GM21367 (cell line): Measurements from ENCODE around the gene PDS5A.
"Not testable (repeated sequence)": the region's sequence is repeated elsewhere in the genome, so short reads cannot be mapped to it uniquely, and the experiment has no call there.

Experiments used
- ATAC-seq: cut with Tn5 transposase; IDR thresholded peaks from one replicate; pipeline ENCODE4 v1.9.1; 2021; ENCODE audit not compliant: unreplicated experiment

PDS5A gene

GRCh38 chr4:39908284-39908683 lies 69.4 kb downstream of the PDS5A start:
- no peak for ATAC-seq

DNA sequence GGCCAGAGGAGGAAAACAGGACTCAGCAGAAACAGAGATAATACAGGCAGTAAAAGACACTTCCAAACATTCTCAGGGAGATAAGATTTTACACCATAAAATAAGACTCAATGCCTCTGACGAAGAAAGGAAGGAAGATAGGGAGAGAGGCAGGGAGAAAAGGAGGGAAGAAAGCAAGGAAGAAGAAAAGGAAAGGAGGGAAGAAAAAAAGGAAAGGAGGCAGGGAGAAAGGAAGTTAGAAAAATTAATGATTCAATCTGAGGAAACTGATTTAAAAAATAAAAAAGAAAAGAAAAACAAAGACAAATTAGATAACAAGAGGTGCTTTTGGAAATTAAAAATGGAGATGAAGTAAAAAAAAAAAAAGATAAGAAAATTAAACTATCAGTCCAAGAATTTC lies 72.1 kb downstream of the PDS5A start:
- ATAC-seq = no peak

DNA sequence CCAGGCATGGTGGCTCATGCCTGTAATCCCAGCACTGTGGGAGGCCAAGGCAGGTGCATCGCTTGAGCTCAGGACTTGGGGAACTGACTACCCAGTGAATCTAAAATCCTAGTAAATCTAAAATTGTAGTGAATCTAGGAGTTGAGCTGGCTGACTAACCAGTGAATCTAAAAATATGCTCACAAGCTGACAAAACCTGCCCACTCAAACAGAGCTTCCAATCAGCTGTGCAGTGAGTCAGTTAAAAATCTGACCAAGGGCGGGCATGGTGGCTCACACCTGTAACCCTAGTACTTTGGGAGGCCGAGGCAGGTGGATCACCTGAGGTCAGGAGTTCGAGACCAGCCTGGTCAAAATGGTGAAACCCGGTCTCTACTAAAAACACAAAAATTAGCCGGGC lies 72.7 kb downstream of the PDS5A start:
- ATAC-seq = not testable (repeated sequence)

DNA sequence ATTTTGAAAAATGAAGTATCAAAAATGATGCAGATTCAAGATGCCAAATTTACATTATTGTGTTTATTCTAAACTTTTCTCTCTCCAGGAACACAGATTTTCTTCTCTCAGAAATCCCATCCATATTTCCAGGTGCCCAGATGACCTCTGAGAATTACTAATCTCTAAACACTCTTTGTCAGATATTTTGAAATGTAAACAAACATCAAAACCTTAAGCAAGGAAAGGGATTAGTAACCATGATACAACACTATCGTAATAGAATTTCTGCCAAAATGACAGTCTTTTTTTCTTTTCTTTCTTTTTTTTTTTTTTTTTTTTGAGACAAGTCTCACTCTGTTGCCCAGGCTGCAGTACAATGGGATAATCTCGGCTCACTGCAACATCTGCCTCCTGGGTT lies 76.7 kb downstream of the PDS5A start:
- ATAC-seq = no peak

DNA sequence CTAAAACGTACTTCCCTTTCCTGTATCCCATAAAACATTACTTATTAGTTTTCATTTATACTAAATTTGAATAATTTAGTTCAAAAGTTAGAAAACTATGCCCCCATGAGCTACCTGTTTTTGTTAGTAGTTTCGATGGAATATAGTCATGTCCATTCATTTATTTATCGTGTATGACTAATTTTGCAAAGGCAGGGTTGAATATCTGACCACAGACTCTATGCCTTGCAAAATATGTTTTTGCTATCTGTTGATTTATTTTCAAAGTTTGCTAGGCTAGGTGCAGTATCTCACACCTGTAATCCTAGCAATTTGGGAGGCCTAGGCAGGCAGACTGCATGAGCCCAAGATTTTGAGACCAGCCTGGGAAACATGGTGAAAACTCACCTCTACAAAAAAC lies 78.4 kb downstream of the PDS5A start:
- no peak for ATAC-seq

GRCh38 chr4:39898015-39898414 lies 79.7 kb downstream of the PDS5A start:
- no peak for ATAC-seq

DNA sequence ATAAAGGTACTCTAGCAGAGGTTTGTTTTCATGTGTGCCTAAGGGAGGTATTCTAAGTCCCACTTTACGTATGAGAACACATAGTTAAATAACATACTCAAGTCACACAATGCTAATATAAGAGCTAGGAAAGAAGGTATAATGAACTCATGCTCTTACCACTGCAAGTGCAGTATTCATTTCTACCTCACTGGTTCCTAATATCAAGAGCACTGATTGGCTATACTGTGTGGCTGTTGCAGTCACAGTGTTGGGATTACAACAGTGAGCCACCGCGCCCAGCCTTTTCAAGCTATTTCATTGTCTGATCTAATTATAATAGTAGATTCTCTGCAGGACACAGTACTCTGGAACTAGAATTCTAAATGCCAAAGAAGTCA lies 84.0 kb downstream of the PDS5A start:
- ATAC-seq = no peak

DNA sequence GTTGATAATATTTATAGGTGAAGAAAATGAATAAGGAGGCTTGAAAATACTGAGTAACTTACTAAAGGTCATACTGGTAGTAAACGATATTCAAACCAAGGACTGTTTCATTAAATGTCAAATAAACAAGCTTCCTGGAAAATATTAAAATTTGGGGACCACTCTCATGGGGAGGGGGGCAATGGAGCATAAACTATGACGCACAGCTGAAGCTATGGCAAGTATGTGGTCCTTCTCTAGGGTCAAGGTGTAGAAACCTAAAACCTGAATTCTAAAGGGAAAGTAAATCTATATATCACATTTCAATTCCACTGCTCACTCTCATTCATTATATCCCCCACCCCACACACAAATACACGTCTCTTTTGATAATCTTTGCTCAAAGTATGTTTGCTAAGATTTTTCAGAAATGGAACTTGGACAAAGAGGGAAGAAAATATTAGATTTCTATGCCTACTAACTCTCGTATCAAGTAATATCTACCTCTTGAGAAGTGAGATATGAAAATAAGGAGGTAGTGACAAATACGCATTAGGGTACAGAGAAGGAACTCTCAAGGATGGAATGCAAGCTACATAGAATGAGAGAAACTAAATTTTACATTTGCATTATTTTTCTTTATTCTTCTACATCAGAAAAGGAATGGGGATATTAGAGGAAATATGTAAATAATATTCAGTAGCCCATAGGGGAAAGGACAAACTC lies 84.6 kb downstream of the PDS5A start:
- no peak for ATAC-seq

DNA sequence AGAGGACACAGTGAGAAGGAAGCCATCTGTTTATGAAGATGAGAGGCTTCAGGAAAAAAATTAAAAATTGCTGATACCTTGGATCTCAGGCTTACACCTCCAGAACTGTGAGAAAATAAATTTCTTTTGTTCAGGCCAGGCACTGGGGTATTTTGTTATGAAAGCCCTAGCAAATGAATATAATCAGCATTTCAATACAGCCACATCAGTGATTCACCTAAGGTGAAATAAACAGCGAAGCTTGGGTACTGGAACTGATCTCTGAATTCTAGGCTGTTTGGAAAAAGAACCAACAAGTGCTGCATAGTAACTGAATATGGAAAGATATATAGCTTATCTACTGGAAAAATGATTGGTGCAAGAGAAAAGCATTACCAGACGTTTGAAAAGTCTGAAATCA lies 88.5 kb downstream of the PDS5A start:
- no peak for ATAC-seq

DNA sequence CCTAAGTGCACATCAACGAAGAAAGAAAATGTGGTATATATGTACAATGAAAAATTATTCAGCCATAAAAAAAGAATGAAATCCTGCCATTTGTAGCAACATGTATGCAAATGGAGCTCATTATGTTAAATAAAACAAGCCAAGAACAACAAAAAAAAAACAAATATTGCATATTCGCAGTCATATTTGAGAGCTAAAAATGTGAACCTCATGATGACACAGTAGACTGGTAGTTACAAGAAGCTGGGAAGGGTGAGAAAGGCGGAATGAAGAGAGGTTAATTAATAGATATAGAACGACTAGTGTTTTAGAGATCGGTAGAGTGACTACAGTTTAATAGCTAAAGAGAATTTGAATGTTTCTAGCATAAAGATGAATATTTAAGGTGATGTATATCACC lies 89.2 kb downstream of the PDS5A start:
- no peak for ATAC-seq

DNA sequence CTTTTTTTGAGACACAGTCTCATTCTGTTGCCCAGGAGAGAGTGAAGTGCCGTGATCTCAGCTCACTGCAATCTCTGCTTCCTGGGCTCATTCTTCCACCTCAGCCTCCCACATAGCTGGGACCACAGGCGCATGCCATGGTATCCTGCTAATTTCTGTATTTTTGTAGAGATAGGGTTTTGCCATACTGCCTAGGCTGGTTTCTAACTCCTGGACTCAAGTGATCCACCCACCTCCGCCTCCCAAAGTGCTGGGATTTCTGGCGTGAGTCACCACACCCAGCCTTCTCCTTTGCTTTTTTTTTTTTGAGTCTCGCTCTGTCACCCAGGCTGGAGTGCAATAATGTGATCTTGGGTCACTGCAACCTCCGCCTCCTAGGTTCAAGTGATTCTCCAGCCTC lies 94.1 kb downstream of the PDS5A start:
- no peak for ATAC-seq

GRCh38 chr4:39881789-39882188 lies 95.9 kb downstream of the PDS5A start:
- ATAC-seq = no peak

DNA sequence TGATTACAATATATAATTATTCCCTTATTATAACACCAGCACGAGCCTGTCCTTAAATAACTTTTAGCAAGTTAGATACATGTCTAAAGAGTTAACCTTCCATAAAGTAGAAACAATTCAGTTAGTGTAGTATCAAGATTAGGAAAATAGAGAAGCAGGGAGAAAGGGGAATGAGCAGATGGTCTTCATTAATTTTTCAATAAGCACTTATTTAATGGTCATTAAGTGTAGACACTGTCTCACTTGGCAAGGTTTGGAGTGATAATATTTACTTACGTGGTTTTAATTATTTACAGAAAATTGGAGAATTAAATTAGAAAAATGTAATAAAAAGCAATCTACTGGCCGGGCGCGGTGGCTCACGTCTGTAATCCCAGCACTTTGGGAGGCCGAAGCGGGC lies 99.7 kb downstream of the PDS5A start:
- ATAC-seq = no peak

GRCh38 chr4:39873823-39874222 lies 103.9 kb downstream of the PDS5A start:
- ATAC-seq = no peak

DNA sequence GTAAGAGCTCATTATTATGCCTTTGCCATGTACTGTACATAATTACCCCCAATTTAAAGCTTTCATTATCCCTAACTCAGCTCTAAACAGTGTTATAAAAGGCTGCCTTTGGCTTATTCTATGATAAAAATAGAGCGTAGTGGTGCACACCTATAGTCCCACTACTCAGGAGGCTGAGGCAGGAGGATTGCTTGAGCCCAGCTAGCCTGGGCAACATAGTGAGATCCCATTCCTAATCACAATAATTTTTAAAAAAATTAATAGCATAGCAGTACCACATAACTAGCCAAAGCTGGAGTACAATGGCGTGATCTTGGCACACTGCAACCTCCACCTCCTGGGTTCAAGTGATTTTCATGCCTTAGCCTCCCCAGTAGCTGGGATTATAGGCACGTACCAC lies 112.4 kb downstream of the PDS5A start:
- ATAC-seq = no peak

GRCh38 chr4:39864391-39864790 lies 113.3 kb downstream of the PDS5A start:
- no peak for ATAC-seq

GRCh38 chr4:39860804-39861203 lies 116.9 kb downstream of the PDS5A start:
- no peak for ATAC-seq

GRCh38 chr4:39855909-39856512 lies 121.7 kb downstream of the PDS5A start:
- ATAC-seq = no peak

- no peak for ATAC-seq
Observed at GRCh38 chr4:39852636-39853035, 125.1 kb downstream of the PDS5A start.

DNA sequence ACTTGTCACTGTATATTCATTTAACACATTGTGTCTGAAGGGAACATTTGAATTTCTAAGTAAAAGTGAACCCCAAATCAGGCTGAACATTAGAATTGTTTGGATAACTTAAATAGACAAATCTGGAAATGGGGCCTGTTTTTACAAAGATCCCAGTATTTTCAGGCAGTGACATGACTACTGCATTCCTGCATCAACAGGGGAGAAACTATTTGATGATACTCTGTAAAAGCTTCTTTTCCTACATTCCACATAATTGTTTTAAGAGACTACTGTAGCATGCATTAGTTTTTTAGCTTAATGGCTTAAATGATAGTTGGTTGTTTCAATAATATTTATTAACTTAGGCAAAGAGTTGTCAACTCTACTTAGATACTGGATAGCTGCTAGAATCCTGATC lies 127.0 kb downstream of the PDS5A start:
- ATAC-seq = no peak

DNA sequence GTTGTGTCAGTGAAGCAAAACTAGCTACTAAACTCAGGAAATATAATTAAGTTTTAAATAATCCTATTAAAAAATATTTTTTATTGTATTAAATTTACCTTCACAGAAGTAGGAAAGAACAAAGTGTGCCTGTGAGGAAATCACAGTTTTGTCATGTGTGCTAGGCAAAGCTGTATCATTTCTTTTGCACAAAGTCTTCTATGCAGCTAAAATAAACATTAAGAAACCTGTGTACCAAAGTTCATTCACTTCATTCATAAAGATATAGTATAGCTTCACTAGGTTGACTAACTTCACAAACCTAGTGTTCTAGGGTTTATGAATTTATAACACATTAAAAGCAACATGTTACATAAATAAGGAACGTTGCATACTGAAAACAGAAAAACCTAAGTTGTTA lies 131.0 kb downstream of the PDS5A start:
- no peak for ATAC-seq

DNA sequence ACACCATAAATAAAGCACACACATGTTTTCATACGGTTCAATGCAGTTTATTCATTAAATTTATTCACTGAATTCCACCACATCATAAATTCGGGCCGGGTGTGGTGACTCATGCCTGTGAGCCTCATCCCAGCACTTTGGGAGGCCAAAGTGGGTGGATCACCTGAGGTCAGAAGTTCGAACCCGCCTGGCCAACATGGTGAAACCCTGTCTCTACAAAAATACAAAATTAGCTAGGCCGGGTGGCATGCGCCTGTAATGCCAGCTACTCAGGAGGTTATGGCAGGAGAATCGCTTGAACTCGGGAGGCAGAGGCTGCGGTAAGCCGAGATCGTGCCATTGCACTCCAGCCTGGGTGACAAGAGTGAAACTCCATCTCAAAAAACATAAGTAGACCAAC lies 131.6 kb downstream of the PDS5A start:
- no peak for ATAC-seq

DNA sequence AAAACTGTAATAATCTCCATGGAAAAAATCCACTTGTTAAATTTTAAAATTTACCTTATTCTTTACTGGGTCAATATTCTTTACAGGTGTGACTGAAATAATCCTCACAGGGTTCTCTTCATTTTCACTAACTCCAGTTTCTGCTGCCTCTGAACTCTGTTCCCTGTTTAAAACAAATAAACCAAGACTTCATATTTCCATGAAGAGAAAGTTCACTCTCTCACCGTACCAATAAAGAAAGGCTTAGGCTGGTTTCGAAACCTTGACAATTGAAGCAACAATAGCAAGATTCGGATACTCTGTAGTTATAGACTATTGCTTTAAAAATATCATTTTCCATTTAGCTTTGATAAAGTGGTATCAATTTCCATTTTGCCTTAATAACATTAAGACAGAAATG lies 135.8 kb downstream of the PDS5A start:
- no peak for ATAC-seq
